Chondrocyte (in vitro differentiated cells): ENCODE data around the gene ZNF521. TPM values are rescaled to one million over a fixed set of nuclear protein-coding genes. Genes with fewer than 3 reads are reported as not detected.

Experiments
- DNase-seq: peaks from one replicate; pipeline ENCODE4 v3.0.0; 2021; ENCODE audit warnings: mixed read lengths, low spot score
- H3K27ac Mint-ChIP-seq: one replicate; pipeline ENCODE4 v1.8.0; 2021; ENCODE audit warnings: mild to moderate bottlenecking, moderate library complexity, mixed read lengths; ENCODE audit not compliant: unreplicated experiment
- H3K27me3 Mint-ChIP-seq: 2 replicates; pipeline ENCODE4 v1.8.0; 2021; ENCODE audit warnings: low read depth, mixed read lengths
- H3K36me3 Mint-ChIP-seq: 2 replicates; pipeline ENCODE4 v1.8.0; 2021; ENCODE audit warnings: low read depth, mixed read lengths
- H3K4me1 Mint-ChIP-seq: 2 replicates; pipeline ENCODE4 v1.8.0; 2021; ENCODE audit warnings: low read depth, mild to moderate bottlenecking, mixed read lengths
- H3K4me3 Mint-ChIP-seq: one replicate; pipeline ENCODE4 v1.8.0; 2021; ENCODE audit warnings: mild to moderate bottlenecking, moderate library complexity, mixed read lengths; ENCODE audit not compliant: unreplicated experiment
- H3K9me3 Mint-ChIP-seq: 2 replicates; pipeline ENCODE4 v1.8.0; 2021; ENCODE audit warnings: low read depth, mixed read lengths
- total RNA-seq: library from RNA; stranded (reverse); gene quantifications from 3 replicates; pipeline ENCODE4 v1.2.1, GENCODE V29; 2021
- TF ChIP-seq, protein P1 (sequence below): fragments of 200-600 bp; sonication (generic); IDR thresholded peaks from 2 replicates; pipeline ENCODE4 v1.5.0; 2021; ENCODE audit warnings: antibody characterized with exemption, mild to moderate bottlenecking, moderate library complexity

Gene ZNF521
- total RNA-seq, 1 donor from 2014 or later: 29.7 TPM

DNA sequence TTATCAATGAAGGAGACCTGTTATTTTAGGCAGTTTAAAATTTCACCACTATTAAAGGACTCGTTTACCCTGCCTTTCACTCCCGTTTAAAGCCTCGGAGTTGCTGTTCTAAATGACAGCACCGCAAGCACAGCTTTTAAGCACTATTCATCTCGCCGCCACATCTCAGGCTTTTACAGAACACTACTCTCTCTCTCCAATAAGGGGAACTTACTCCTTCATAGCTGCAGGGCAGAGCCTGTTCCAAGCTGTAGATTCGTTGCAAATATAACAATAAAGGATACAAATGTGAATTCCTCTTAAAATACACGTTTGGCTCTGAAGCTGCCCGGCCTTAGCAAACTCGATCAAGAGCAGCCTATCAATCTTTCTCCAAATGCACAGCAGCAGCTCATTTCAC is 271.8 kb downstream of the ZNF521 start:
- no peak for DNase-seq
- peaks cover 13% of the 10 kb centered on the region for H3K4me1 Mint-ChIP-seq
- H3K36me3 Mint-ChIP-seq: peaks cover 2% of the 10 kb centered on the region
- H3K4me3 Mint-ChIP-seq: no peak overlapping the region
- TF ChIP-seq, protein P1, sequence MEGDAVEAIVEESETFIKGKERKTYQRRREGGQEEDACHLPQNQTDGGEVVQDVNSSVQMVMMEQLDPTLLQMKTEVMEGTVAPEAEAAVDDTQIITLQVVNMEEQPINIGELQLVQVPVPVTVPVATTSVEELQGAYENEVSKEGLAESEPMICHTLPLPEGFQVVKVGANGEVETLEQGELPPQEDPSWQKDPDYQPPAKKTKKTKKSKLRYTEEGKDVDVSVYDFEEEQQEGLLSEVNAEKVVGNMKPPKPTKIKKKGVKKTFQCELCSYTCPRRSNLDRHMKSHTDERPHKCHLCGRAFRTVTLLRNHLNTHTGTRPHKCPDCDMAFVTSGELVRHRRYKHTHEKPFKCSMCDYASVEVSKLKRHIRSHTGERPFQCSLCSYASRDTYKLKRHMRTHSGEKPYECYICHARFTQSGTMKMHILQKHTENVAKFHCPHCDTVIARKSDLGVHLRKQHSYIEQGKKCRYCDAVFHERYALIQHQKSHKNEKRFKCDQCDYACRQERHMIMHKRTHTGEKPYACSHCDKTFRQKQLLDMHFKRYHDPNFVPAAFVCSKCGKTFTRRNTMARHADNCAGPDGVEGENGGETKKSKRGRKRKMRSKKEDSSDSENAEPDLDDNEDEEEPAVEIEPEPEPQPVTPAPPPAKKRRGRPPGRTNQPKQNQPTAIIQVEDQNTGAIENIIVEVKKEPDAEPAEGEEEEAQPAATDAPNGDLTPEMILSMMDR: no peak
- H3K27me3 Mint-ChIP-seq: no peaks in the 10 kb centered on the region
- no peak overlapping the region for H3K27ac Mint-ChIP-seq
- H3K9me3 Mint-ChIP-seq: no peaks in the 10 kb centered on the region

DNA sequence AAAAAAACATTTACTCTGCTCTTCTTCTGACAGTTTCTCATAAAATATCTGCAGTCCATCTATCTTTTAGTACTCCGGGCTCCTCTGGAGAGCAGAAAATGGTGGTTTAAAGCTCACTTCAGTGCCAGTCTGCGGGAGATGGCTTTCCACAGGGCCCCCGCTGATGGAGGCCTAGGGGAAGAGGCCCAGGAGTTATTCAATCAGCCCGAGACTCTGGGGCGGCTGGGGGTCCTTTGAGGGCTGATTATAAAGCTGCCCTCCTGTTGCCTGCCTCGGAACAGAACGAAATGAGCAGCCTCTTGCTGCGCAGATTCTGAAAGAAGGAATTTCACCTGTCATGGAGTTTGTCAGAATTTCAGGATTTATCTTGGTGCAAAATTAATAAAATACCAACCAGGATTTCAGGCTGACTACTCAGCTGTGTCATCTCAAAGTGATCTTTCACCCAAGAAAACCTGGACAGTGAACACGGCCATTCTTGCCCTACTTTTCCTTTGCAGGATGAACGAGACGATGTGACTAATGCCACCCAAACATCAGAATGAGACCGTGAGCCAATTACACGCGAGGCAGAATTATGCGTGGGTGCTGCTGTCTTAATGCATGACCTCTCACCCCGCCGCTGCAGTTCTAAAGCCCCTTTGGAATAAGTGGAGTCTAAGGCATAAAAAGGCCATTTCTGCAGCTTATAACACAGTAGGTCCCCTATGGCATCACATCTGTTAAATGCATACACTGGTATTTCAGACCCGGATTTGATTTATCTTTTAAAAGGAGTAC is 273.8 kb downstream of the ZNF521 start:
- DNase-seq: no peak
- no peak overlapping the region for H3K4me3 Mint-ChIP-seq
- TF ChIP-seq, protein P1: no peak
- H3K27ac Mint-ChIP-seq: no peak overlapping the region
- peaks cover 2% of the 10 kb centered on the region for H3K36me3 Mint-ChIP-seq
- H3K9me3 Mint-ChIP-seq: no peaks in the 10 kb centered on the region
- H3K27me3 Mint-ChIP-seq: no peaks in the 10 kb centered on the region
- peaks cover 13% of the 10 kb centered on the region for H3K4me1 Mint-ChIP-seq

DNA sequence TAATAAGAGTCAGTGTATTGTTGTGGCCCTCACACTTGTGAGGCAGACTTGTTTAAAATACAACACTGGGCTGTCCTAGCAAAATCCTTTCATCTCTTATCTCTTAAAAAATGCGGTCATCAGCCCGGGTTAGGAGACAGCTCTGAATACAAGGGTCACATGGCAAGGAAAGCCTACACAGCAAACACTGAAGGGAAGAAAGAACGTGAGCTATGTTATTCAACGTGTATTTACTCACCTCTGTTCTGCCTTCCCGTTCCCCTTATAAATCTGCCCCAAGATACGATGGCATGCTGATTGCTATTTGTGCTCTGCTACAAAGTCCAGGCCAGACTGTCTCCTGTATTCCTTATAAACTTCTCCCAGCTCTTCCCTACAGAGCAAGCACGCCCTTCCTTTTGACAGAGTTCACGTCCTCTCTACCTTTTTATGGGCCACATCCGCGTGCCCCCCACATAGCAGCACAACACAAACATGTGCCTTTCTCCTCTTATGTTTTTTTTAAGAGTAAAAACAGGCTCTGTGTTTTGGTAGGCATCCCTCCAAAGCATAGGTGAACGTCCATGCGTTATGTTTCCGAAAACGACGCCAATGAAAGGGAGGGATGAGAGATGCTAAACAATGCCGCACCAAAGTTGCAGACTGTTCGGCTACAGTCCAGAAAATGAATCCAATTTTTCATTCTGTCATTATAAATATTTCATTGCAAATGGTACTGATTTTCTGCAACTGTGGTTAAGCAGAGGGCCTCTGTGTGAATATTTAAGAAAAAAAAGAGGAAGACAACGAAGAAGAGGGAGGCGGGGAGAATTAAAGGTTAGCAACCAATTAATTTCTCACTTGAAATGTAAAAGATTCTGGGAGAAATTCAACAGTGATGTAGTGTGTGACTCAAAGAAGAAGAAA is 274.7 kb downstream of the ZNF521 start:
- TF ChIP-seq, protein P1: no peak
- no peak for DNase-seq
- H3K4me3 Mint-ChIP-seq: no peak overlapping the region
- H3K9me3 Mint-ChIP-seq: no peaks in the 10 kb centered on the region
- H3K36me3 Mint-ChIP-seq: peaks cover 2% of the 10 kb centered on the region
- H3K27ac Mint-ChIP-seq: no peak overlapping the region
- H3K4me1 Mint-ChIP-seq: peaks cover 13% of the 10 kb centered on the region
- no peaks in the 10 kb centered on the region for H3K27me3 Mint-ChIP-seq

DNA sequence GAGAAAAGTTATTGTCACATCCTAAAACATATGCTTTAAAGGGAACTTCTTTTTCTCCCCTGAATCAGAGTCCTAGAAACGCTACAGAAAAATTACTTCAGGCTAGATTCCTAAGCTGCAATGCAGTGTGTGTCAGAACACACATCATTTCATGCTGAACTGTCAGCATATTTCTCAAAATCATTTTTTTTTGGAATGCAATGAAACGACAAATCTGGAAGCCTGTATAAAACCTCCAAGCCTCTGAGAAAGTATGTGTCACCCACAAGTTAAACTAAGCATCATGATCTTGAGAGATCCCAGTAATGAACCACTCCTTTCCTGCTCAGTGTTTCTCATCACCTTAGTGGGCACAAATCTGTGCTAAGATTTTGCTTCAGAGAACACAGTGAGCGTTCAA is 276.2 kb downstream of the ZNF521 start:
- Mint-ChIP-seq H3K4me3 (no peak overlapping the region), H3K9me3 (no peaks in the 10 kb centered on the region)

DNA sequence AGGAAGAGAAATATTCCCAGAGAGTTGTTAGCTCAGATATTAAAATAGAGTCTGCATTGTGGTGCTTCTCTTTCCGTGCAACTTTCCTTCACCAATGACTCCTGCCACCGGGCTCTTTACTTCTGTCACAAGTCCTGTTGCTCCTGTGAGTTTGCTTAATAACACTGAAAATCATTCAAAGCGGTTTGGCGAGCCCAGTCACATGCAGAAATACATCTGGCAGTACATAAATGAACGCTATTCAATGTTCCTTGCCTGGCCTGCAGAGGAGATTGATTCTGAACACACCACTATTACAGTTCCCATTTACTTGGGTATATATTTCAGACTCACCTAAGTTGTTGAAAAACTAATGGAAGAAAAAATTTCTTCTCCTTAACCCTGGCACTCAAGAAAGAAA is 276.6 kb downstream of the ZNF521 start:
- Mint-ChIP-seq H3K4me3 (no peak overlapping the region), H3K9me3 (no peaks in the 10 kb centered on the region), H3K27me3 (no peaks in the 10 kb centered on the region), H3K36me3 (peaks cover 4% of the 10 kb centered on the region), H3K27ac (peak overlapping the region; percentile 72), H3K4me1 (peaks cover 13% of the 10 kb centered on the region)
- no peak for DNase-seq
- TF ChIP-seq, protein P1: no peak

More for the DNA sequence above, 276.2 kb downstream of the ZNF521 start:
- TF ChIP-seq, protein P1: no peak
- Mint-ChIP-seq H3K36me3 (peaks cover 2% of the 10 kb centered on the region), H3K27ac (peak overlapping the region; percentile 72), H3K27me3 (no peaks in the 10 kb centered on the region), H3K4me1 (peaks cover 13% of the 10 kb centered on the region)
- DNase-seq: no peak
